Mesendoderm (in vitro differentiated cells): ENCODE results near the gene RNF10.
"Not testable (repeated sequence)": the region's sequence is repeated elsewhere in the genome, so short reads cannot be mapped to it uniquely, and the experiment has no call there.

Experiments used
- DNase-seq: peaks from one replicate; pipeline ENCODE4 v3.0.0; 2013
- H2AK5ac ChIP-seq: 2 replicates; pipeline ENCODE4 v1.6.1; 2013; ENCODE audit warnings: low read length, inconsistent platforms
- H2BK120ac ChIP-seq: 2 replicates; pipeline ENCODE4 v1.6.1; 2013; ENCODE audit warnings: low read depth, mild to moderate bottlenecking, low read length, moderate library complexity, mixed read lengths
- H2BK15ac ChIP-seq: replicated peaks from 2 replicates; pipeline ENCODE4 v1.6.1; 2013; ENCODE audit warnings: low read depth, mild to moderate bottlenecking, moderate library complexity
- H2BK5ac ChIP-seq: 2 replicates; pipeline ENCODE4 v1.6.1; 2013; ENCODE audit warnings: low read length, inconsistent platforms
- H3K18ac ChIP-seq: 2 replicates; pipeline ENCODE4 v1.6.1; 2013; ENCODE audit warnings: mild to moderate bottlenecking, low read length, mixed read lengths
- H3K23ac ChIP-seq: one replicate; pipeline ENCODE4 v1.6.1; 2013; ENCODE audit warnings: low read length
- H3K27ac ChIP-seq: 2 replicates; pipeline ENCODE4 v1.5.1; 2013; ENCODE audit warnings: low read depth, mild to moderate bottlenecking, inconsistent platforms, low read length, moderate library complexity
- H3K27me3 ChIP-seq: 2 replicates; pipeline ENCODE4 v1.6.1; 2013; ENCODE audit warnings: low read length, control low read depth, mild to moderate bottlenecking, inconsistent platforms; ENCODE audit not compliant: insufficient read depth, poor library complexity
- H3K36me3 ChIP-seq: 2 replicates; pipeline ENCODE4 v1.6.1; 2013; ENCODE audit warnings: low read length, inconsistent platforms; ENCODE audit not compliant: control insufficient read depth, insufficient read depth
- H3K4ac ChIP-seq: one replicate; pipeline ENCODE4 v1.6.1; 2013; ENCODE audit warnings: low read depth, mild to moderate bottlenecking, low read length, moderate library complexity
- H3K4me1 ChIP-seq: 2 replicates; pipeline ENCODE4 v1.6.1; 2013; ENCODE audit warnings: low read depth, low read length, inconsistent platforms; ENCODE audit not compliant: control insufficient read depth
- H3K4me2 ChIP-seq: 2 replicates; pipeline ENCODE4 v1.6.1; 2013; ENCODE audit warnings: low read length
- H3K4me3 ChIP-seq: 2 replicates; pipeline ENCODE4 v1.5.1; 2013; ENCODE audit warnings: mild to moderate bottlenecking, low read length
- H3K56ac ChIP-seq: one replicate; pipeline ENCODE4 v1.6.1; 2013; ENCODE audit warnings: low read length
- H3K79me1 ChIP-seq: 2 replicates; pipeline ENCODE4 v1.6.1; 2013; ENCODE audit warnings: low read length, inconsistent platforms
- H3K79me2 ChIP-seq: 2 replicates; pipeline ENCODE4 v1.6.1; 2013; ENCODE audit warnings: mild to moderate bottlenecking, low read length; ENCODE audit not compliant: control insufficient read depth, insufficient read depth
- H3K9ac ChIP-seq: 2 replicates; pipeline ENCODE4 v1.6.1; 2013; ENCODE audit warnings: low read length, inconsistent platforms
- H4K5ac ChIP-seq: one replicate; pipeline ENCODE4 v1.6.1; 2013; ENCODE audit warnings: low read length
- H4K8ac ChIP-seq: one replicate; pipeline ENCODE4 v1.6.1; 2013; ENCODE audit warnings: low read depth, mild to moderate bottlenecking, control low read depth, low read length, moderate library complexity
- WGBS: extraction: QIAGEN DNeasy Blood & Tissue Kit; methylation state at CpG from one replicate; pipeline ENCODE4 v1.1.7; 2013; ENCODE audit warnings: low lambda C conversion rate, missing lambda C conversion rate; ENCODE audit not compliant: insufficient coverage; ENCODE audit errors: extremely low coverage; 5-methylcytosine and 5-hydroxymethylcytosine counted together

Gene RNF10

DNA sequence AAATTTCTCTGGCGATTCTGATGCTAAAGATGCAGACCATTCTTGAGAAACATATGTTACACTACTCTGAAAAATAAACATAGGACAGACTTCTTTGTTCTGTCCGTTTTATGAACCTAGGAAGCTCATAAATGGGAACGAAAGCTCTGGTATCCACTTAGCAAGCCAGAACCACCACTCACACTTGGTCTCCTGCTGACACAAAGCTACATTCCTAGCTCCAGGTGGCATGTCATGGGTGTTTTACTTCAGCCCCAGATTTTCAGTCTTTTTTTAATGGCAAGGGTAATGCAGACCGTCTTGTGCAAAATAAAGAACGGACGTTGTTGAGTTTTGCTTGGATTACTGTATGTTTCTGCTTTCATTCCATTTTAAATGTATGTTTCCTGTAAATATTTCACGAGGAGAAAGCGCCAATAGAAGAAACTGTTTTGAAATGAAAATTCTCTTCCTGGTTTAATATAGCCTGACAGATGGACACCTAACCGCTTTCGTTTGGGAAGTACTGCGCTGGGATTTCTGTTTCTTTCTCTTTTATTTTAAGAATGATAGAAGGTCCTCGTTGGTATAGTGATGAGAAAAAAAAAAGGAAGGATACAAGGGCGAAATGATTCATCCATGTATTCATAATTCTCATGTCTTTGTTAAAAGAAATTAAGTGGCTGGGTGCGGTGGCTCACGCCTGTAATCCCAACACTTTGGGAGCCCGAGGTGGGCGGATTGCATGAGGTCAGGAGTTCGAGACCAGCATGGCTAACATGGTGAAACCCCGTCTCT is 4.3 kb upstream of the RNF10 start:
- Histone ChIP-seq H2BK5ac (no peak overlapping the region), H3K27me3 (no peaks in the 10 kb centered on the region), H3K79me2 (peaks cover 4% of the 10 kb centered on the region), H3K4me2 (peak overlapping the region; percentile 26), H4K5ac (no peak overlapping the region), H3K56ac (peak overlapping the region; percentile 91), H3K27ac (no peak overlapping the region), H2BK120ac (no peak overlapping the region), H3K79me1 (no peaks in the 10 kb centered on the region), H3K18ac (no peak overlapping the region), H3K4me3 (no peak overlapping the region), H2BK15ac (peak overlapping the region; percentile 59), H3K9ac (peak overlapping the region; percentile 92), H4K8ac (no peak overlapping the region), H3K4me1 (peaks cover 3% of the 10 kb centered on the region), H3K4ac (no peak overlapping the region), H3K36me3 (no peaks in the 10 kb centered on the region), H2AK5ac (no peak overlapping the region), H3K23ac (no peak overlapping the region)
- DNase-seq: peak; percentile 82
- WGBS: no CpG with 5 or more reads among the region's 19 CpGs

DNA sequence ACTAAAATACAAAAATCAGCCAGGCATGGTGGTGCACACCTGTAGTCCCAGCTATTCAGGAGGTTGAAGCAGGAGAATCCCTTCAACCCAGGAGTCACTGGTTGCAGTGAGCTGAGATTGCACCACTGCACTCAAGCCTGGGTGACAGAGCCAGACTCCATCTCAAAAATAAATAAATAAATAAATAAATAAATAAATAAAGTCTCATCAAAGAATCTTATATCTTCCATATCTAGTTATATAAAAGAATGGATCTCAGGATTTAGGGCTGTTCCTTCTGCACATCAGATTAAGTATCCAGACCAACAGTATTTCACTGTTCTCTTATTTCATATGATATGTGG is 3.8 kb upstream of the RNF10 start:
- not testable (repeated sequence) for H3K27ac ChIP-seq

DNA sequence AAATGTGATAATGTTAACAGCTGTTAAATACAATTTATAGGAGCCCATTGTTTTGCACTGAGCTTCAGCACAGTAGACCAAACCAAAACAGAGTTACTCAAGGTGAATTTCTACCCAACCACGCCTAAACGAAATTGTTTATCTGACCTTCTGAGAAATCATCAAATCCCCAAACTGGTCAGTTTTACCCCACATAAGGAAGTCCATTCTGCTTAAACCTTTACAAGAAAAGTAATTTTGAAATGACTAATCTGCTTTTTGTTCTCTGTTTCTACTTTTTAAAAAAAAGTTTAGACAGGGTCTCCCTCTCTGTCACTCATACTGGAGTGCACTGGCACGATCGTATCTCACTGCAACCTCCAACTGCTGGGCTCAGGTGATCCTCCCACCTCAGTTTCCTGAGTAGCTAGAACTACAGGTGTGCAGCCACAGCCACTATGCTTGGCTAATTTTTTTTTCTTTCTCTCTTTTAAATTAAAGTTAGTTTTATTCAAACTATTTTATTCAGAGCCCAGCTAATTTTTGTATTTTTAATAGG is 1.4 kb upstream of the RNF10 start:
- peaks cover 5% of the 10 kb centered on the region for H3K4me1 ChIP-seq
- no peak for DNase-seq
- H3K9ac ChIP-seq: no peak overlapping the region
- no peaks in the 10 kb centered on the region for H3K27me3 ChIP-seq
- H3K79me2 ChIP-seq: peaks cover 30% of the 10 kb centered on the region
- H3K36me3 ChIP-seq: no peaks in the 10 kb centered on the region
- no peak overlapping the region for H3K23ac ChIP-seq
- H3K79me1 ChIP-seq: peaks cover 6% of the 10 kb centered on the region
- no peak overlapping the region for H2BK120ac ChIP-seq
- no peak overlapping the region for H4K5ac ChIP-seq
- no peak overlapping the region for H3K4me3 ChIP-seq
- H3K4ac ChIP-seq: no peak overlapping the region
- H3K27ac ChIP-seq: no peak overlapping the region
- WGBS: no CpG with 5 or more reads among the region's 4 CpGs
- H3K4me2 ChIP-seq: no peak overlapping the region
- no peak overlapping the region for H2AK5ac ChIP-seq
- H2BK5ac ChIP-seq: no peak overlapping the region
- no peak overlapping the region for H3K18ac ChIP-seq
- H4K8ac ChIP-seq: no peak overlapping the region
- no peak overlapping the region for H2BK15ac ChIP-seq
- no peak overlapping the region for H3K56ac ChIP-seq

More for the DNA sequence above, 3.8 kb upstream of the RNF10 start:
- not testable (repeated sequence) for H3K4me3 ChIP-seq, H3K79me2 ChIP-seq, H3K4me2 ChIP-seq, H3K18ac ChIP-seq, H3K9ac ChIP-seq, H3K56ac ChIP-seq, H3K4me1 ChIP-seq, H3K23ac ChIP-seq, H3K36me3 ChIP-seq, H4K5ac ChIP-seq, H2BK5ac ChIP-seq, DNase-seq, H2BK120ac ChIP-seq, H4K8ac ChIP-seq, H3K79me1 ChIP-seq, H3K27me3 ChIP-seq, H3K4ac ChIP-seq, H2BK15ac ChIP-seq, H2AK5ac ChIP-seq

DNA sequence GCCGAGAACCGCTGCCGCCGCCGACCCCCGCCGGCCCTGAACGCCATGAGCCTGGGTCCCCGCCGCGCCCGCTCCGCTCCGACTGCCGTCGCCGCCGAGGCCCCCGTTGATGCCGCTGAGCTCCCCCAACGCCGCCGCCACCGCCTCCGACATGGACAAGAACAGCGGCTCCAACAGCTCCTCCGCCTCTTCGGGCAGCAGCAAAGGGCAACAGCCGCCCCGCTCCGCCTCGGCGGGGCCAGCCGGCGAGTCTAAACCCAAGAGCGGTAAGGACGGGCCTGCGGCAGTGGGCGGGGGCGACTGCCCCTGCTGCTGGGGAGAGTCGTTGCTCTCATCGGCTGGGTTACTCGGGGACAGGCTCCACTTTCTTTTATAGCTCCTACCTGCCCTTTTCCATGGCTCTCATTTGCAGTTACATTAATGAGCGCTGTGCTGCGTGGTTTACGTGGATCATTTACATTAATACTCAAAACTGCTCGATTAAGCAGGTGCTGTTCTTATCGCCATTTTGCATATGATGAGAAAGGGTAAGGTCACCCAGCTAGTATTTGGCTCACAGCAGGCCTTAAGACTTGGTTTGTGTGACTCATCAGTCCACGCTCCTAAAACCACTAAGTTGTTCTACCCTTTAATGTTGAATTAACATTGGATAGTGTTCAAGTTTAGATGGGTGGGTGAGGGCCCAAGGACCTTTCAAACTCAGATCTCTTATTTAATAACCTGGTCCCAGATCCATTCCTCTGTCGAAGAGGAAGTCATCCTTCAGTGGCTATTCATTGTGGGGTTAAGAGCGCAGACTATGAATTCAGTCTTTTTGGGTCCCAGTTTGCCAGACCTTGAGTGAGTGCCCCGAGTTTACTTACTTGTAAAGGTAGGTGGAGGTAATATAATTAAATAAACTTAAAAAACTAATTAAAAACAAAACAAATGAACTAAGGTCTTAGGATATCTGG is 823 bp downstream of the RNF10 start:
- peak overlapping the region; percentile 67 for H3K4me2 ChIP-seq
- H3K56ac ChIP-seq: peak overlapping the region; percentile 94
- WGBS: no CpG with 5 or more reads among the region's 52 CpGs
- H3K4ac ChIP-seq: peak overlapping the region; percentile 5
- H3K4me1 ChIP-seq: peaks cover 4% of the 10 kb centered on the region
- peak overlapping the region; percentile 47 for H3K27ac ChIP-seq
- no peak overlapping the region for H2BK5ac ChIP-seq
- no peak overlapping the region for H2AK5ac ChIP-seq
- H3K36me3 ChIP-seq: no peaks in the 10 kb centered on the region
- H3K9ac ChIP-seq: peak overlapping the region; percentile 91
- peak overlapping the region; percentile 65 for H3K18ac ChIP-seq
- H2BK120ac ChIP-seq: no peak overlapping the region
- no peak overlapping the region for H4K5ac ChIP-seq
- H3K27me3 ChIP-seq: no peaks in the 10 kb centered on the region
- H3K23ac ChIP-seq: no peak overlapping the region
- peak; percentile 79 for DNase-seq
- peak overlapping the region; percentile 53 for H3K4me3 ChIP-seq
- no peak overlapping the region for H4K8ac ChIP-seq
- peaks cover 50% of the 10 kb centered on the region for H3K79me2 ChIP-seq
- H3K79me1 ChIP-seq: peaks cover 10% of the 10 kb centered on the region
- no peak overlapping the region for H2BK15ac ChIP-seq

DNA sequence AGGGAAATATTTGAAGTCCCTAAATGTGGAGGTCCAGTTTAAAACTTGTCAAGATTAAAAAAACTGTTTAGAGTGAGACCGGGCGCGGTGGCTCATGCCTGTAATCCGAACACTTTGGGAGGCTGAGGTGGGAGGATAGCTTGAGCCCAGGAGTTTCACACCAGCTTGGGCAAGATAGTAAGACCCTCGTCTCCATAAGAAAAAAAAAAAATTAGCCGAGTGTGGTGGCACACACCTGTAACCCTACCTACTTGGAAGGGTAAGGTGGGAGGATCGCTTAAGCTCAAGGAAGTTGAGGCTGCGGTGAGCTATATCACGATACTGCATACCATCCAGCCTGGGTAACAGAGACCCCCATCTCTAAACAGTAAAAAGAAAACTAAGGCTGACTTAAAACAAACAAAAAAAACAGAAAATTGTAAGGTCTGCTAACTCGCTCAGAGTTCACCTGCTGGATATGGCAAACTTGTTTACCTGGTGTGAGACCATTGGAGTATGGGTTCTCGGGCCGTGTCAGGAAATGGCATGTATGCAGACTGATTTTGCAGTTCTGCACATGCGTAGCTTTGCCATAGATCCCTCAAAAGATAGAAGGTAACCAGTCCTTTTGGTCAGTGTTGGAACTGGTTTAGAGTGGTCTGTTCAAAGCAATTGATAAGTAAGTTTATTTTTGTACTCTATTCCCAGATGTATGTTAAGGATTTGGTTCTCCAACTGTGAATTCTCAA is 2.1 kb downstream of the RNF10 start:
- H3K56ac ChIP-seq: no peak overlapping the region
- no peak overlapping the region for H2AK5ac ChIP-seq
- H3K27ac ChIP-seq: no peak overlapping the region
- no peak overlapping the region for H2BK5ac ChIP-seq
- peak overlapping the region; percentile 8 for H3K9ac ChIP-seq
- H3K36me3 ChIP-seq: no peaks in the 10 kb centered on the region
- DNase-seq: no peak
- no peak overlapping the region for H4K8ac ChIP-seq
- no peak overlapping the region for H2BK120ac ChIP-seq
- no peak overlapping the region for H3K23ac ChIP-seq
- H3K79me1 ChIP-seq: peaks cover 12% of the 10 kb centered on the region
- no peak overlapping the region for H3K4me3 ChIP-seq
- H3K79me2 ChIP-seq: peaks cover 60% of the 10 kb centered on the region
- H3K4me2 ChIP-seq: peak overlapping the region; percentile 14
- no peak overlapping the region for H2BK15ac ChIP-seq
- H3K18ac ChIP-seq: no peak overlapping the region
- H3K4me1 ChIP-seq: peaks cover 4% of the 10 kb centered on the region
- H4K5ac ChIP-seq: no peak overlapping the region
- no peaks in the 10 kb centered on the region for H3K27me3 ChIP-seq
- WGBS: no CpG with 5 or more reads among the region's 13 CpGs
- no peak overlapping the region for H3K4ac ChIP-seq
